Activated T-helper 1 cell treated with anti-CD3 and anti-CD28 coated beads, Interleukin-2, amount 50 U/mL, for 16 hours (primary cell): ENCODE data around the gene PBLD.
"Not testable (repeated sequence)": the region's sequence is repeated elsewhere in the genome, so short reads cannot be mapped to it uniquely, and the experiment has no call there.

Experiments used
- DNase-seq, 2 donors: peaks; one replicate each; pipeline ENCODE4 v3.0.0-alpha.2; 2020; ENCODE audit warnings: low read depth in 1 of 2, low spot score in 1 of 2

The PBLD gene

GRCh38 chr10:68331455-68332258 is 1.1 kb downstream of the PBLD start, which contains the start of gene HNRNPH3:
Gene HNRNPH3, plus strand, starts transcription at chr10:68332064. Its CDS starts 5,158 bp downstream, at chr10:68337222.
- DNase-seq, result peak; percentile 98

GRCh38 chr10:68330852-68331454 is 1.8 kb downstream of the PBLD start:
- no peak for DNase-seq

- no peak for DNase-seq
These were observed 3.2 kb downstream of the PBLD start for GRCh38 chr10:68329506-68329861.

- no peak for DNase-seq
These were observed 4.6 kb downstream of the PBLD start for GRCh38 chr10:68327889-68328786.

GRCh38 chr10:68324396-68324795 is 8.3 kb downstream of the PBLD start:
- DNase-seq, result not testable (repeated sequence)

GRCh38 chr10:68318331-68319059 is 14.2 kb downstream of the PBLD start:
- DNase-seq, result no peak

- DNase-seq, result no peak
These were observed 17.1 kb downstream of the PBLD start for GRCh38 chr10:68315582-68315981.

GRCh38 chr10:68314930-68315329 is 17.8 kb downstream of the PBLD start:
- not testable (repeated sequence) for DNase-seq

GRCh38 chr10:68310531-68310930 is 22.2 kb downstream of the PBLD start:
- DNase-seq, result no peak

- no peak for DNase-seq
These were observed 26.9 kb downstream of the PBLD start for GRCh38 chr10:68305854-68306253.

- DNase-seq, result no peak
These were observed 28.8 kb downstream of the PBLD start for GRCh38 chr10:68303849-68304412.

GRCh38 chr10:68302871-68303270 is 29.9 kb downstream of the PBLD start:
- DNase-seq, result no peak

- no peak for DNase-seq
These were observed 30.3 kb downstream of the PBLD start for GRCh38 chr10:68302503-68302823.

GRCh38 chr10:68301790-68302502 is 30.8 kb downstream of the PBLD start:
- no peak for DNase-seq

GRCh38 chr10:68301301-68301700 is 31.4 kb downstream of the PBLD start:
- no peak for DNase-seq

- DNase-seq, result no peak
These were observed 35.7 kb downstream of the PBLD start for GRCh38 chr10:68296843-68297663.

GRCh38 chr10:68290736-68291135 is 42.0 kb downstream of the PBLD start:
- no peak for DNase-seq

GRCh38 chr10:68288717-68289116 is 44.0 kb downstream of the PBLD start:
- DNase-seq, result no peak
